Retinal pigment epithelial cell (primary cell): ENCODE data around the gene NLRX1.
"Not testable (repeated sequence)": the region's sequence is repeated elsewhere in the genome, so short reads cannot be mapped to it uniquely, and the experiment has no call there.

Experiments used
- DNase-seq: peaks from one replicate; pipeline ENCODE4 v3.0.0-alpha.2; 2010; ENCODE audit warnings: low read depth
- H3K4me3 ChIP-seq: 2 replicates; pipeline ENCODE4 v1.5.1; 2011; ENCODE audit warnings: mild to moderate bottlenecking, low read length, control low read depth, moderate library complexity
- CTCF ChIP-seq: conservative IDR thresholded peaks from 2 replicates; pipeline ENCODE4 v1.5.1; 2011; ENCODE audit warnings: low read depth, low read length, control low read depth, inconsistent platforms

Gene NLRX1

GRCh38 chr11:119178166-119178680 lies 9.7 kb downstream of the NLRX1 start:
- no peak for DNase-seq
- no peak for TF ChIP-seq CTCF
- H3K4me3 ChIP-seq, result no peak overlapping the region

GRCh38 chr11:119179342-119179741 lies 10.8 kb downstream of the NLRX1 start:
- TF ChIP-seq CTCF, result no peak
- DNase-seq, result no peak
- no peak overlapping the region for H3K4me3 ChIP-seq

- no peak for DNase-seq
- no peak for TF ChIP-seq CTCF
- no peak overlapping the region for H3K4me3 ChIP-seq
These were observed 11.5 kb downstream of the NLRX1 start for GRCh38 chr11:119179983-119180382.

- no peak for TF ChIP-seq CTCF
- no peak for DNase-seq
- no peak overlapping the region for H3K4me3 ChIP-seq
These were observed 12.5 kb downstream of the NLRX1 start for GRCh38 chr11:119180729-119181676.

GRCh38 chr11:119181677-119182412 lies 13.3 kb downstream of the NLRX1 start:
- no peak for DNase-seq
- TF ChIP-seq CTCF, result no peak
- no peak overlapping the region for H3K4me3 ChIP-seq

- DNase-seq, H3K4me3 ChIP-seq: not testable (repeated sequence)
These were observed 15.9 kb downstream of the NLRX1 start for GRCh38 chr11:119184399-119184798.

- no peak overlapping the region for H3K4me3 ChIP-seq
- TF ChIP-seq CTCF, result no peak
- no peak for DNase-seq
These were observed 17.6 kb downstream of the NLRX1 start for GRCh38 chr11:119185981-119186634.
